H1 (cell line): ENCODE data around the gene DDN. TPM values are rescaled to one million over a fixed set of nuclear protein-coding genes. Genes with fewer than 3 reads are reported as not detected.

Experiments used
- CTCF ChIA-PET: fragments of 300-600 bp; sonication (Branson Sonifier 250); formaldehyde crosslinking; loops from one replicate; lab custom pipeline; 2021; ENCODE audit not compliant: partially characterized antibody; lab: Charles Lee
- POLR2A ChIA-PET: fragments of 300-600 bp; sonication (Branson Sonifier 250); formaldehyde crosslinking; loops from one replicate; lab custom pipeline; 2021; ENCODE audit warnings: inconsistent platforms; ENCODE audit not compliant: partially characterized antibody; lab: Charles Lee
- DNase-seq, 2 experiments: peaks; one replicate each; pipeline versions ENCODE4 v3.0.0 to v3.0.0-alpha.2; 2010 to 2022; ENCODE audit warnings: low spot score in 2 of 2, low read depth in 1 of 2, mixed read lengths in 1 of 2
- FAIRE-seq: peaks from 2 replicates; lab custom pipeline; 2011; peaks lifted over from hg19 to GRCh38; lab: Jason Lieb, UNC
- H2AFZ ChIP-seq: 2 replicates; pipeline ENCODE4 v1.8.1; 2012; ENCODE audit warnings: low read length, inconsistent platforms
- H2AK5ac ChIP-seq: 2 replicates; pipeline ENCODE4 v1.6.1; 2013; ENCODE audit warnings: low read depth, low read length
- H2BK120ac ChIP-seq: replicated peaks from 2 replicates; pipeline ENCODE3; 2013; ENCODE audit warnings: low read depth, low read length, inconsistent platforms
- H2BK12ac ChIP-seq: 2 replicates; pipeline ENCODE4 v1.6.1; 2013; ENCODE audit warnings: low read depth, low read length
- H2BK15ac ChIP-seq: 2 replicates; pipeline ENCODE4 v1.6.1; 2013; ENCODE audit warnings: low read length
- H2BK20ac ChIP-seq: 2 replicates; pipeline ENCODE4 v1.6.1; 2013; ENCODE audit warnings: low read length
- H2BK5ac ChIP-seq: 2 replicates; pipeline ENCODE4 v1.6.1; 2013; ENCODE audit warnings: low read depth, low read length
- H3K14ac ChIP-seq: 2 replicates; pipeline ENCODE4 v1.6.1; 2013; ENCODE audit warnings: inconsistent platforms; ENCODE audit not compliant: insufficient read length
- H3K18ac ChIP-seq: 2 replicates; pipeline ENCODE4 v1.6.1; 2013; ENCODE audit warnings: low read length; ENCODE audit errors: extremely low read depth
- H3K23ac ChIP-seq: 2 replicates; pipeline ENCODE4 v1.6.1; 2013; ENCODE audit warnings: inconsistent platforms; ENCODE audit not compliant: insufficient read length
- H3K23me2 ChIP-seq: 2 replicates; pipeline ENCODE4 v1.6.1; 2013; ENCODE audit warnings: low read depth, low read length
- H3K27ac ChIP-seq: 2 replicates; pipeline ENCODE4 v1.6.1; 2011; ENCODE audit warnings: low read depth, low read length, inconsistent platforms
- H3K27me3 ChIP-seq, 4 experiments: replicated peaks in 1 of 4; 1 replicate in 1 of 4; 2 replicates in 3 of 4; pipeline versions ENCODE4 v1.6.1 to v1.8.1; 2011 to 2013; ENCODE audit warnings: low read length in 3 of 4, mild to moderate bottlenecking in 3 of 4, inconsistent platforms in 2 of 4, mixed read lengths in 2 of 4, moderate library complexity in 1 of 4; ENCODE audit not compliant: control insufficient read depth in 3 of 4, insufficient read depth in 3 of 4; ENCODE audit errors: extremely low read depth in 1 of 4
- H3K36me3 ChIP-seq, 4 experiments: 2 replicates each; pipeline versions ENCODE4 v1.6.1 to v1.8.1; 2011 to 2013; ENCODE audit warnings: mild to moderate bottlenecking in 4 of 4, low read length in 3 of 4, moderate library complexity in 2 of 4, control low read depth in 1 of 4, inconsistent platforms in 1 of 4; ENCODE audit not compliant: insufficient read depth in 4 of 4, control insufficient read depth in 2 of 4
- H3K4ac ChIP-seq: replicated peaks from 2 replicates; pipeline ENCODE3; 2013; ENCODE audit warnings: low read length, low read depth, mixed read lengths, inconsistent platforms; ENCODE audit not compliant: insufficient read length
- H3K4me1 ChIP-seq, 4 experiments: replicated peaks in 1 of 4; 1 replicate in 1 of 4; 2 replicates in 3 of 4; pipeline versions ENCODE4 v1.6.1 to v1.8.1; 2011 to 2013; ENCODE audit warnings: low read length in 3 of 4, inconsistent platforms in 2 of 4, mixed read lengths in 1 of 4; ENCODE audit not compliant: insufficient read depth in 4 of 4, control insufficient read depth in 3 of 4
- H3K4me2 ChIP-seq, 2 experiments: 2 replicates each; pipeline versions ENCODE4 v1.6.1 to v1.8.1; 2011 to 2013; ENCODE audit warnings: low read depth in 2 of 2, low read length in 2 of 2, control low read depth in 1 of 2, inconsistent platforms in 1 of 2, mild to moderate bottlenecking in 1 of 2; ENCODE audit not compliant: insufficient read depth in 1 of 2
- H3K4me3 ChIP-seq, 4 experiments: fragments of 200-600, 300-600 bp in 1 of 4; sonication (generic), shearing (Covaris generic), sonication (Bioruptor Twin) in 1 of 4; 2 replicates each; pipeline versions ENCODE4 v1.5.1 to v1.8.1; 2011 to 2016; ENCODE audit warnings: low read length in 4 of 4, low read depth in 3 of 4, control low read depth in 2 of 4, inconsistent platforms in 2 of 4, mild to moderate bottlenecking in 2 of 4, mixed read lengths in 1 of 4, moderate library complexity in 1 of 4; ENCODE audit not compliant: insufficient read depth in 2 of 4; ENCODE audit errors: extremely low read depth in 1 of 4
- H3K56ac ChIP-seq: replicated peaks from 2 replicates; pipeline ENCODE3; 2013; ENCODE audit warnings: low read depth, mild to moderate bottlenecking, mixed read lengths, low read length, inconsistent platforms; ENCODE audit not compliant: insufficient read length
- H3K79me1 ChIP-seq: 2 replicates; pipeline ENCODE4 v1.6.1; 2013; ENCODE audit warnings: low read depth, low read length, control low read depth
- H3K79me2 ChIP-seq, 2 experiments: 2 replicates each; pipeline versions ENCODE4 v1.6.1 to v1.8.1; 2012 to 2013; ENCODE audit warnings: low read length in 2 of 2, mild to moderate bottlenecking in 2 of 2, inconsistent platforms in 1 of 2; ENCODE audit not compliant: insufficient read depth in 2 of 2, control insufficient read depth in 1 of 2
- H3K9ac ChIP-seq, 4 experiments: replicated peaks in 1 of 4; 1 replicate in 1 of 4; 2 replicates in 3 of 4; pipeline versions ENCODE4 v1.6.1 to v1.8.1; 2011 to 2013; ENCODE audit warnings: low read depth in 3 of 4, low read length in 3 of 4, control low read depth in 2 of 4, mild to moderate bottlenecking in 2 of 4, moderate library complexity in 2 of 4, inconsistent platforms in 1 of 4; ENCODE audit errors: extremely low read depth in 1 of 4
- H3K9me3 ChIP-seq, 2 experiments: 2 replicates each; pipeline versions ENCODE4 v1.6.1 to v1.8.1; 2012 to 2013; ENCODE audit warnings: mild to moderate bottlenecking in 2 of 2, moderate library complexity in 2 of 2, control low read depth in 1 of 2, inconsistent platforms in 1 of 2, low read depth in 1 of 2, low read length in 1 of 2, mixed read lengths in 1 of 2; ENCODE audit not compliant: insufficient read depth in 2 of 2
- H4K20me1 ChIP-seq, 2 experiments: replicated peaks in 1 of 2; 2 replicates each; pipeline versions ENCODE3 to v1.8.1; 2011 to 2013; ENCODE audit warnings: inconsistent platforms in 2 of 2, low read length in 2 of 2, mild to moderate bottlenecking in 1 of 2; ENCODE audit not compliant: insufficient read depth in 2 of 2, control insufficient read depth in 1 of 2
- H4K5ac ChIP-seq: 2 replicates; pipeline ENCODE4 v1.6.1; 2013; ENCODE audit warnings: low read length, low read depth, mixed read lengths, inconsistent platforms; ENCODE audit not compliant: insufficient read length
- H4K8ac ChIP-seq: 2 replicates; pipeline ENCODE4 v1.8.0; 2013; ENCODE audit warnings: mild to moderate bottlenecking, moderate library complexity, low read length, inconsistent platforms; ENCODE audit not compliant: insufficient read depth; ENCODE audit errors: extremely low read depth
- H4K91ac ChIP-seq: replicated peaks from 2 replicates; pipeline ENCODE3; 2013; ENCODE audit warnings: low read length, mixed read lengths, inconsistent platforms; ENCODE audit not compliant: insufficient read length
- ASH2L ChIP-seq: fragments of 200-600, 300-600 bp; sonication (generic); IDR thresholded peaks from one replicate; pipeline ENCODE4 v1.7.1; 2017; ENCODE audit warnings: low read length
- CHD2 ChIP-seq: IDR thresholded peaks from 2 replicates; pipeline ENCODE4 v1.6.1; 2012; ENCODE audit warnings: low read length, improper control_type of control experiment
- EP300 ChIP-seq, 2 experiments: IDR thresholded peaks; 1 replicate in 1 of 2; 2 replicates in 1 of 2; pipeline ENCODE4 v1.6.1; 2011 to 2012; ENCODE audit warnings: low read depth in 2 of 2, low read length in 2 of 2, mild to moderate bottlenecking in 2 of 2, borderline replicate concordance in 1 of 2, inconsistent platforms in 1 of 2, moderate library complexity in 1 of 2
- GTF2F1 ChIP-seq: IDR thresholded peaks from 2 replicates; pipeline ENCODE4 v1.6.1; 2012; ENCODE audit warnings: low read depth, low read length, improper control_type of control experiment, borderline replicate concordance
- KDM1A ChIP-seq: fragments of 200-600, 300-600 bp; sonication (generic); IDR thresholded peaks from 2 replicates; pipeline ENCODE4 v1.7.1; 2016; ENCODE audit warnings: mild to moderate bottlenecking, low read length, borderline replicate concordance
- PHF8 ChIP-seq: fragments of 200-600 bp; sonication (generic); conservative IDR thresholded peaks from 2 replicates; pipeline ENCODE4 v1.7.1; 2012; ENCODE audit warnings: low read depth, mild to moderate bottlenecking, inconsistent platforms, low read length, moderate library complexity
- POLR2AphosphoS5 ChIP-seq: IDR thresholded peaks from 2 replicates; pipeline ENCODE4 v1.6.1; 2011; ENCODE audit warnings: low read depth, low read length
- SP4 ChIP-seq: IDR thresholded peaks from 2 replicates; pipeline ENCODE4 v1.6.1; 2012; ENCODE audit warnings: low read length, inconsistent platforms
- ZNF274 ChIP-seq: IDR thresholded peaks from 2 replicates; pipeline ENCODE4 v1.7.0; 2012; ENCODE audit warnings: low read length, borderline replicate concordance; ENCODE audit errors: extremely low read depth
- WGBS, 2 experiments: shearing (Covaris generic) in 1 of 2; methylation state at CpG; one replicate each; pipeline versions ENCODE4 v1.1.6 to v1.1.7; 2013 to 2015; ENCODE audit warnings: low lambda C conversion rate in 2 of 2, mixed read lengths in 2 of 2, inconsistent platforms in 1 of 2, low coverage in 1 of 2, missing lambda C conversion rate in 1 of 2; ENCODE audit not compliant: insufficient replicate concordance in 2 of 2, insufficient coverage in 1 of 2, insufficient read length in 1 of 2; ENCODE audit errors: extremely low coverage in 1 of 2, missing lambda C conversion rate in 1 of 2; 5-methylcytosine and 5-hydroxymethylcytosine counted together
- polyA plus RNA-seq, 7 experiments: library from polyadenylated mRNA; depleted of rRNA in 3 of 7; stranded (reverse) in 5 of 7; unstranded in 2 of 7; fragments of >200 nt in 5 of 7; fragments of 200-250 nt in 2 of 7; gene quantifications; 1 replicate in 5 of 7; 2 replicates in 1 of 7; 4 replicates in 1 of 7; pipeline versions ENCODE4 v1.2.1 to v1.2.3, GENCODE V29; 2011 to 2013; ENCODE audit warnings: missing spikeins in 2 of 7, mixed read lengths in 2 of 7
- total RNA-seq: library from RNA; stranded (reverse); fragmentation: NEBNext Ultra II Directional; extraction: Animal tissue kit (Norgen Biotek cat#: 25700); gene quantifications from 2 replicates; pipeline ENCODE4 v1.2.1, GENCODE V29; 2021

Gene DDN
- total and polyA plus RNA-seq, 2 of the 8 experiments (the other 6 are each of a cell fraction or from before 2014, with no cell fraction given), result 0.14 to 0.30 TPM

- Histone ChIP-seq H3K79me1 (peaks cover 8% of the 10 kb centered on the region), H3K27me3 (no peaks in the 10 kb centered on the region), H4K20me1 (peaks cover 10 to 23% of the 10 kb centered on the region in 2 experiments), H3K23ac (no peak overlapping the region), H3K9me3 (no peaks in the 10 kb centered on the region), H4K5ac (no peak overlapping the region), H3K18ac (no peak overlapping the region; the same call in 1 of the 2 replicates), H3K14ac (no peak overlapping the region), H3K56ac (no peak overlapping the region), H2BK5ac (no peak overlapping the region), H3K23me2 (no peaks in the 10 kb centered on the region), H2BK120ac (no peak overlapping the region), H2BK12ac (no peak overlapping the region), H3K4me1 (no peaks in the 10 kb centered on the region; a peak in 1 of 7 replicates), H3K4ac (no peak overlapping the region), H3K4me3 (no peak overlapping the region), H3K36me3 (peaks cover 0 to 12% (median 2%) of the 10 kb centered on the region in 4 experiments; a peak in 7 of 8 replicates), H3K27ac (no peak overlapping the region; the same call in 1 of the 2 replicates), H3K4me2 (no peak overlapping the region), H2BK15ac (no peak overlapping the region), H2AFZ (no peak overlapping the region), H3K9ac (no peak overlapping the region), H4K91ac (no peak overlapping the region), H2AK5ac (no peak overlapping the region), H4K8ac (no peak overlapping the region), H3K79me2 (peaks cover 9 to 92% of the 10 kb centered on the region in 2 experiments), H2BK20ac (no peak overlapping the region)
- CTCF ChIA-PET, result interaction anchor here (0.8 to 19.9 kb wide), 9 partner anchors 10 to 75 kb away, joined by 3 to 280 read pairs (median 4); partner anchors contain the start of genes ARF3 and FKBP11
- TF ChIP-seq CHD2 (no peak), ASH2L (no peak), ZNF274 (no peak), EP300 (IDR thresholded peaks at IDR 0.05; ENCODE audit: borderline replicate concordance in 1 of 2, low read depth in 2 of 2, low read length in 2 of 2) (no peak), GTF2F1 (no peak), POLR2AphosphoS5 (no peak), SP4 (no peak), KDM1A (no peak), PHF8 (no peak)
- POLR2A ChIA-PET, result interaction anchor here (1.1 to 2.0 kb wide), 4 partner anchors 11 to 82 kb away, joined by 3 to 8 read pairs (median 4); partner anchors contain the start of gene RND1
- FAIRE-seq, result no peak
- WGBS, 2 experiments, result 66% methylated on average over 2 of the region's 3 CpGs; no CpG with 5 or more reads in 1 of the 2 experiments
- DNase-seq, result no peak
Observed at GRCh38 chr12:48947727-48948126, 51.4 kb downstream of the DDN start.
